NCI-H2107 treated with DMSO at 0.1 percent for 48 hours (cell line): ENCODE measurements around the gene CHD6.
A peak's percentile ranks its signal among the peaks of the same experiment; 100 is the strongest.

Experiments
- DNase-seq: peaks from one replicate; lab custom pipeline; 2025; ENCODE audit not compliant: unreplicated experiment; lab: John Stamatoyannopoulos, UW

Gene CHD6, protein sequence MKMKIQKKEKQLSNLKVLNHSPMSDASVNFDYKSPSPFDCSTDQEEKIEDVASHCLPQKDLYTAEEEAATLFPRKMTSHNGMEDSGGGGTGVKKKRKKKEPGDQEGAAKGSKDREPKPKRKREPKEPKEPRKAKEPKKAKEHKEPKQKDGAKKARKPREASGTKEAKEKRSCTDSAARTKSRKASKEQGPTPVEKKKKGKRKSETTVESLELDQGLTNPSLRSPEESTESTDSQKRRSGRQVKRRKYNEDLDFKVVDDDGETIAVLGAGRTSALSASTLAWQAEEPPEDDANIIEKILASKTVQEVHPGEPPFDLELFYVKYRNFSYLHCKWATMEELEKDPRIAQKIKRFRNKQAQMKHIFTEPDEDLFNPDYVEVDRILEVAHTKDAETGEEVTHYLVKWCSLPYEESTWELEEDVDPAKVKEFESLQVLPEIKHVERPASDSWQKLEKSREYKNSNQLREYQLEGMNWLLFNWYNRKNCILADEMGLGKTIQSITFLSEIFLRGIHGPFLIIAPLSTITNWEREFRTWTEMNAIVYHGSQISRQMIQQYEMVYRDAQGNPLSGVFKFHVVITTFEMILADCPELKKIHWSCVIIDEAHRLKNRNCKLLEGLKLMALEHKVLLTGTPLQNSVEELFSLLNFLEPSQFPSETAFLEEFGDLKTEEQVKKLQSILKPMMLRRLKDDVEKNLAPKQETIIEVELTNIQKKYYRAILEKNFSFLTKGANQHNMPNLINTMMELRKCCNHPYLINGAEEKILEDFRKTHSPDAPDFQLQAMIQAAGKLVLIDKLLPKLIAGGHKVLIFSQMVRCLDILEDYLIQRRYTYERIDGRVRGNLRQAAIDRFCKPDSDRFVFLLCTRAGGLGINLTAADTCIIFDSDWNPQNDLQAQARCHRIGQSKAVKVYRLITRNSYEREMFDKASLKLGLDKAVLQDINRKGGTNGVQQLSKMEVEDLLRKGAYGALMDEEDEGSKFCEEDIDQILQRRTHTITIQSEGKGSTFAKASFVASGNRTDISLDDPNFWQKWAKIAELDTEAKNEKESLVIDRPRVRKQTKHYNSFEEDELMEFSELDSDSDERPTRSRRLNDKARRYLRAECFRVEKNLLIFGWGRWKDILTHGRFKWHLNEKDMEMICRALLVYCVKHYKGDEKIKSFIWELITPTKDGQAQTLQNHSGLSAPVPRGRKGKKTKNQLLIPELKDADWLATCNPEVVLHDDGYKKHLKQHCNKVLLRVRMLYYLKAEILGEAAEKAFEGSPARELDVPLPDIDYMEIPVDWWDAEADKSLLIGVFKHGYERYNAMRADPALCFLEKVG (N-terminal part only)

DNA sequence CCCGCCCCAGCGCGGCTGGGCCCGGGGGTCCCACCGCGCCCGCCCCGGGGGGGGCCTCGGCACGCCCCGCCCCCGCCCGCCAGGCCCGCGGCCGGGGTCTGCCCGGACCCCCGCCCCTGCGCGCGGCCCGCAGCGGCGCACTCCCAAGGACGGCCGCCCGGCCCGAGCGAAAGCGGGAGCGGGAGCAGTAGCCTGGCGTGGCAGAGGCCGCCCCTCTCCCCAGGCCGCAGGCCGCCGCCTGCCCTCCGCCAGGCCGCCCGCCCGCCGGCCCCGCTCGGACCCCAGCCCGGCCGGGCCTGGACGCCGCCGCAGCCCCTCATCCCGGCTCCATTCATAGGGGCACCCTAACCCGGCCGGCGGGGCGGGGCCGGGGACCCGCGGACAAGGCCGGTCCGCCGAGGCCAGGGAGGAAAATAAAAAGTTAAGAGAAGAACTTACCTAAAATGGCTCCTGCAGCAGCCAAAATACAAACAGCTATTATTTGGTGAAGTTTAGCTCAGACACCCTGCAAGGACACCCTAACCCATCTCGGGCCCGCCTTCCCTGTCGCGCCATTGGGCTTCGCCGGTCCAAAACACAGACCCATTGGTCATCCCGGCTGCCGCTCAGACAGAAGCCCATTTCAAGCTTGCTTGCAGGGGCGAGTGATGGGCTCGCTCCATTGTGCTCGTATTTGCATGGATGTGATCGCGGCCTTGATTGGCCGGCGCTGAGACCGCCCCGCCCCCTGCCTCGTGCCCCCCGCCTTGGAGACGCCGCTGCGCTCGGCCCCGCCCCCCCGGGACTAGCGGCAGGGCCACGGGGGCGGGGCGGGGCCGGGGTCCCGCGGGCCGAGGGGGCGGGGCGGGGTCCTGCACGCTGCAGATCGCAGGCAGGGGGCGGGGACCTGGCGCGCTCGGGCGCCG, at the start of gene CHD6:
CHD6 (minus strand) TSS at position 476 of the 905 bp plus-strand sequence. CDS start 67,040 bp downstream, outside the sequence.
- DNase-seq: peak; percentile 87

DNA sequence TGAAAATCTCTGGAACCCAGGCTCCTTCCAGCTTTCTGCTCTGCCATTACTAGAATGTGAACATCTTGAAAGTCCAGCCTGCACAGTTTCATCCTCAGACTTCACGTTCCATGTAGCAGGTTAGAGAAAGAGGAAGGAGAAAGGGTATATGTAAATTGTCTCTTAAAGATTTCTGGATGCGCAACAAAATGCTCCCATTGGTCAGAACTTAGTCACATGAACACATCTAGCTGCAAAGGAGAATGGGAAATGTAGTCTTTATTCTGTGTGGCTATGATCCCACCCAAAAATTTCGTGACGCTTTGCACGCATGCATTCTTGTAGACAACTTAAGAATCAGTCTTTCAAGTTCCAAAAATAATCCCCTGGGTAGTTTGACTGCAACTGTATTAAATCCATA, 46.4 kb upstream of the CHD6 start:
- DNase-seq: no peak

DNA sequence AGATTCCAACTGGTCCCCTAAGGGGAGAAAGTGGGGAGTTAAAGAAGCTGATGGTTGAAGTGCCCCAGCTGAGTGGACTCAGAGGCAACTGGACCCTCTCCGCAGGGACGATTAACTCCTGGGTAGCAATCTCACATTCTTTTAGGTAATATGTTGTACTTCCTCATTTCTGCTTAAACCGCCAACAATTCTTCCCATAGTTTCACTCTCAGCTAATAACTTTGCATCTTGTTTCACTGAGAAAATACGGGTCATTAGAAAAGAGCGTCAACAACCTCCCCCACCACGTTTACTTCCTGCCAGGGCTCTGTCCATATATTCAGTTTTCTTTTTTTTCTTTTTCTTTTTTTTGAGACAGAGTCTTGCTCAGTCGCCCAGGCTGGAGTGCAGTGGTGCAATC, 39.5 kb upstream of the CHD6 start:
- DNase-seq: no peak

DNA sequence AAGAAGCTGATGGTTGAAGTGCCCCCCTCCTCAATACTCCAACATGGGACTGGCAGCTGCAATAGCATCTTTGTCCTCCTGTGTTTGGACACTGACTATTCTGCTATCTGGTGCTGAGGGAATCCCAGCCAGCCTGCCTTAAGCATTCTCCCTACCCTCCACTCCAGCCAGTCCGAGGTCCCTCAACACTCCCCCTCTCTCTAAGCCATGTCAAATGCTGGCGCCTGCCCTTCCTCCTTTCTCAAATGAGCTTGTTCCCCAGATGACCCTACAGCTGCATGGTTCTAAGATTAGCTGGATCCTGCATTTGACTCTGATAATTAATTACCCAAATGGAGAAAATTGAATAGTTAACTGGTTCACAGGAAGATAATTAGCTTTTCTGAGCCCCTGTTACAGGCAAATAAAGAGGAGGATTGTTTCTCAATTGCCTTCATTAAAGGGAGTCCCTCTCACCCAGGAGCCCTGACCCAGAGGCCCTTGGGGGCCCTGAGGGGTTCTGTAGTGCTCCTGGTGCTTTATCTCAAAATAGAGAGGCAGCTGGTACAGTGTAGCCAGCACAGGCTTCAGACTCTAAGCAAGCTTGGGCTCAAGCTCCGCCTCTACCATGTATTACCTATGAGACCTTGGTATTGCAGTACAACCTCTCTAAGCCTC, 37.9 kb upstream of the CHD6 start:
- DNase-seq: no peak

DNA sequence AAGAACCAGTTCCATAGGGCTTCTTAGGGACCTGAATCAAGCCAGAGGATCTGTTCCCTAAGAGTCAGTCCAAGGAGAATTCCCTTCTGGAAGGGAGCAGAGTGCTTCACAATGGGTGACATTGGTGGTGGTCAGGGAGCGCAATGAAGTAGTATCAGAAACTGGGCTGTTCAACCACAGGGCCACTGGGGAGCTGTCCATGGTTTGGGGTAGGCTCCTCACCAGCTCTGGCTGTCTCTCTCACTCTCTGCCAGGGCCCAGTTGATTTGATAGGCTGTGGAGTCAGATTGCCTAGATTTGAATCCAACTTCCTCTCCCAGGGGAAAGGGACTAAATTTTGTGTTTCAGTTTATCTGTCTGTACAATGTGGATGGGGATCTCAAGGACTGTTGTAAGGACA, 36.7 kb upstream of the CHD6 start:
- no peak for DNase-seq

DNA sequence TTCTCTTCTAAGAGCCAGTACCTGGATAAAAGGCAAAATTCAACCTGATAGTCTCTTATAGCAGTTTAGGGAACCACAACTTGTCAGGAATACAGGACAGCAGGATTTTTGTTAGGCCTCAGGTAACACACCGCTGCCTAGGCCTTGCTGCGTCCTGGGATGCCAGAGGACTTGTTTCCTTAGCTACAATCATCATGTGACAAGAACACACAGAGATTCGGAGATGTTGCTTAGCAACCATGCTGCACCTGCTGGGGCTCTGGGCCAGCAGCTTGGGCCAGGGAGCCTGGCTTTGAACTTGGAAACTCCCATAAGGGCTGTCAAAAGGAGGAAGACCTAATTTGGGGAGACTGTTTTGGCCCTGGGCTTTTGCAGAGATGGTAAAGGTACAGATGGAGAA, 36.1 kb upstream of the CHD6 start:
- DNase-seq: peak; percentile 44

DNA sequence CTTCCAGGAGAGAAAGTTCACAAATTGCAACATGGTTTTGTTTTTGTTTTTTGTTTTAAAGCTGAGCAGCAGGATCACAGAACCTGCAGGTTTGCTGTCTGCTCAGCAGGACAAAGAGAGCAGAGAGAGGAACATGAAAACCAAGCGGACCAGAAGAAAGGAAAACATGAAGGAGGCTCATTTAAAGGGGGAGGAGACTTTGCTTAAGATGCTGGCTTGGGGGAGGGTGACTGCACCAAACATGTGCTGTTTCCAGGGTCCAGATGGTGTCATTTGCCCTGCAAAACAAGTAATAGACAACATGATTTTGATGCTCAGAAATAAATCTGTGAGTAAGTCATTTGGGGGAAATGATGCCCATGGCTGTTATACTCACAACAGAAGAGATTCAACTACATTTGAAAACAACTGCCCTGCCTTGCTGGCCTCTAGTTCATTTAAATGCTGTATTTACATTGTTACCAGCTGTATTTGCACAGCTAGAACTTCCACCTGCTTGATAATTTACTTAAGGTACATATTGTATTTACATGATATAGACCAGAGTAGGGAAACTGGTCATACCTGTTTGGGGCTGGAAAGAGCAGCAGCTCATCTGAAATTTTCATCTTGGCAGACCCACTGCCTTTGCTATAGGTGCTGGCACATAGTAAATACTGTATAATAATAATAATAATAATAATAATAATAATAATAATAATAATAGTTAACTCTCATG, 32.2 kb upstream of the CHD6 start:
- peak; percentile 77 for DNase-seq

DNA sequence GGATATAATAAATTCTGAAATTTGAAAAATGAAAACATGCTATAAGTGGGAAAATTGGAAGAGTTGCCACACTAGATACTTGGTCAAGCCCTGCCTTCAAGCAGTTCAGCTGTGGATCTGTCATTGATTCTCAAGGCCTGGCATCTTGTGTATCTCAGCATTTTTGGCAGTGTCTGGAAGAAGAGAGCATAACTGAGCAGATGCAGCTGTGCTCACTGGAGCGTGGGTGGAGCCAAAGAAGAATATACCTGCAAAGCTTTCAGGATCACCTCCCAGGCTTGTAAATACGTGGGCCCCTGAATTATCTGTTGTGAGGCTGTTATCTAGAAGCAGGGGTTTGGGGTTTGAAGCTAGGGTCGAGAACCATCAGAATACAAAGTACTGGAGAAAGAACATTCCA, 31.3 kb upstream of the CHD6 start:
- DNase-seq: no peak

DNA sequence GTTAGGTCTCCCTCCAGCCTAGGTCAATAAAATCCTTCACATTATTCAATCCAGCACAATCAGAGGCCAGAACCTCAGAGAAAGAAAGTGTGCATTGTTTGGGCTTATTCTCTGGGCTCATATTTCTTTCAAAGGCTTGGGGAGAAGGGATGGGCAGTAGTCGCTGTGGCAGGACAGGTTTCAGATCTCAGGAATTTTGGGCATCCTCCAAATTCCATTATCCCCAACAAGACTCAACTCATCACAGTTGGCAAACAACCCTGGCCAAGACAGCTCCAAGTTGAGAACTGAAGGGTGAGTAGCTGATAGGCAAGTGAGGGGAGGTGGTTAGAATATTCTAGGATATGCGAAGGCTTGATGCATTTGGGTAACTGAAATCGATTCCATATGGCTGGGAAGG, 27.2 kb upstream of the CHD6 start:
- DNase-seq: no peak

DNA sequence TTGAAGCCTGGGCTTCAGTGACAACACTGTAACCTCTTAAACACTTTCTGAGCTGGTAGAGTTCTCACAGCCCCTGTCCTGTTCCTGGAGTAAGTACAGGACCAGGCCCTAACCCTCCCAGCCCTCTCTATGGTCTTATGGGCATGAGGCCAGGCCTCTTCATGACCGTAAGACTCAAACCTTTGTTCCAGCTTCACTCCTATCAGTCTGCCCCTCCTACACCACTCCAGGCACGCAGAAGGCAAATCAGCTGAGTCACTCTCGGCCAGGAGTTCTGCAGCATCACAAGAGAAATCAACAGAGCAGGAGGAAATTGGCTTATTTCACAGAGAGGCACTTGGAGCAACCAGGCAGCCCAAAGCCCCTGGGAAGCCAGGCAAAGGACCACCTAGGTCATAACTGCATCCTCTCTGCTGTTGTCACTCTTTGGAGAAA, 25.3 kb upstream of the CHD6 start:
- peak; percentile 38 for DNase-seq

DNA sequence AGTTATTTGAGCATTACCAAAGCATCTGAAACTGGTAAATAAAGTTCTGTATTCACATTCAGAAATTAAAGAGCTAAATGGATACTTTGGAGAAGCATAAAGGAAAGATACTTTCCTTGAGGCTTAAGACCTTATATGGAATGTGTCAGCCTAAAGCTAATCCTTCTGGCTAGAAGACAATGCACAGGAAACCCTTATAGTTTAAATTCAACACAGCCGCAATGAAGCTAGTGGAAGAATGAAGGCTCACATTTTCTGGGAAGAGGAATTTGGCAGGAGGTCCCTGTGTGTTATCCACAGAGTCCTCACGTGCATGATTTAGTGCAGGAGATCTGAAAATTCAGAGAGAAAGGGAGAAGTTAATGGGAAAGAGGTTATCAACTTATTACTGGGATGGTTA, 21.5 kb upstream of the CHD6 start:
- DNase-seq: no peak

DNA sequence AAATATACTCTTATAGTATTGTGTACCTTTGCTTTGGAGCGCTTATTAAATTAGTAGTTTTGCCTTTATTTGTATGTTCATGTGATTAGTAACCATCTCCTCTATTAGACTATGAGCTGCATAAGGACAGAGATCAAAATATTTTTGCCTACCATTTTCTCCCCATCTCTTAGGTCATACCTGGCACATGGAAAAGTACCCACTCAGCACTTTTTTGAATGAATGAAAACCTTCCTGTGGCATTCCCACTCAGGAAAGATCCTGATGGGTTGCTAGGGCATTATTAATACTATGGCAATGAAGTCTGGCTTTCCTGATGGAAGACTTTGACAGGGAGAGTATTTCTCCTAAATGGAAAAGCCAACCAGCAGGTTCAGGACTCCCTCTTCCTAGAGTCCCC, 20.3 kb upstream of the CHD6 start:
- no peak for DNase-seq

DNA sequence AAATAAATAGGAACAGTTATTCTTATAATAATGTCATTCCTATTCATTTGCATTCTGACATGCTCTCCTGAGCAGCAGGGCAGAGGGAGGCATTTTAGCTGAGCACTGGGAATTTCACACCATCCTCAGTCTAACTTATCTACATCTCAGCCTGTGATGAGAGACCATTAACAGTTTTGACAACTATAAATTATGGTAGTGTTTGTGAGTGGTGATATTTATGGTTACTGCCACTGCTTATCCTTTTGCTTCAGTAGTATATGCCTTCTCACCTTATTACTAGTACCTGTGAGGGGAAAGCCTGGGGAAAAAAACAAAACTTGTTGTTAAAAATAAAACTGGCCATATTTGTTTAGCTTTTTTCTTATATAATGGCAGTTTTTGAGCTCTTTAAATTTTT, 17.0 kb upstream of the CHD6 start:
- no peak for DNase-seq

DNA sequence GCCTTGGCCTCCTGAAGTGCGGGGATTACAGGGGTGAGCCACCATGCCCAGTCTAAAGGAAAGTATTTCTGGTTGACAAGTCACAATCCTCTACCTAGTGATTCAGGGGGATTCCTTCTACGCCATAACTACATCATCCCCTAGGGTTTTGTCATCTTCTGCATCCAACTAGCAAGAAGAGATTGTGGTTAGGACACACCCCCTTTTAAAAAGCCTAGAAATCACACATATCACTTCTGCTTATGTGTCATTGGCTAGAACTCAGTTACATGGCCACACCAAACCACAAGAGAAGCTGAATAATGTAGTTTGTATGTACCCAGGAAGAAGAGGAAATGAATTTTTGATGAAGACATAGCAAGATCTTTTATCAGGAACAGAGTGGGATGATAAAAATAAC, 14.7 kb upstream of the CHD6 start:
- no peak for DNase-seq

DNA sequence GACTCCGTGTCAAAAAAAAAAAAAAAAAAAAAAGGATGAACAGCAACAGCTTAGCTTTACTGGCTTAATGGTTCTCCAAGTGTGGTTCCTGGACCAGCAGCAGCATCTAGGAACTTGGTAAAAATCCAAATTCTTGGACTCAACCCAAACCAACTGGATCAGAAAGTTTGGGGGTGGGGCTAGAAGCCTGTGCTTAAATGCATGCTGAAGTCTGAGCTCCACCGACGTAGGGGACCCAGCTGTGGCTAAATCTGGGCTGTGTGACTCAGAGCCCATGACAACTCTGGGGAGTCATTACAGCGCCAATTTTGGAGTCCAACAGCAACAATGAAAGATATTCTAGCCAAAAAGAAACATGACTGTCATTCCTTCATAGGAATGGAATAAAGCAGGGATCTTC, 13.6 kb upstream of the CHD6 start:
- DNase-seq: no peak

DNA sequence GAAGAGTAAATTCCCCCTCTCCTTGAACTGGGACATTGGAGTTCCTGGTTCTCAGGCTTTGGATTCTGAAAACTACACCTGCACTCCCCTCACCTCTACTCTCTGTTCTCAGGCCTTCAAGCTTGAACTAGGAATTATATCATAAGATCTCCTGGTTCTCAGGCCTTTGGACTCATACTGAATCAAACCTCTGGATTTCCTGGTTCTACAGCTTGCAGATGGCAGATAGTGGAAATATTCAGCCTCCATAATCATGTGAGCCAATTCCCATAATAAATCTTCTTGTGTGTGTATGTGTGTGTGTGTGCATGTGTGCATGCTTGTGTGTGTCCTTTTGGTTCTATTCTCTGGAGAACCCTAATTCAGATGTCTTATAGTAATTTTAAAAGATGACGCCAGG, 12.7 kb upstream of the CHD6 start:
- DNase-seq: no peak

DNA sequence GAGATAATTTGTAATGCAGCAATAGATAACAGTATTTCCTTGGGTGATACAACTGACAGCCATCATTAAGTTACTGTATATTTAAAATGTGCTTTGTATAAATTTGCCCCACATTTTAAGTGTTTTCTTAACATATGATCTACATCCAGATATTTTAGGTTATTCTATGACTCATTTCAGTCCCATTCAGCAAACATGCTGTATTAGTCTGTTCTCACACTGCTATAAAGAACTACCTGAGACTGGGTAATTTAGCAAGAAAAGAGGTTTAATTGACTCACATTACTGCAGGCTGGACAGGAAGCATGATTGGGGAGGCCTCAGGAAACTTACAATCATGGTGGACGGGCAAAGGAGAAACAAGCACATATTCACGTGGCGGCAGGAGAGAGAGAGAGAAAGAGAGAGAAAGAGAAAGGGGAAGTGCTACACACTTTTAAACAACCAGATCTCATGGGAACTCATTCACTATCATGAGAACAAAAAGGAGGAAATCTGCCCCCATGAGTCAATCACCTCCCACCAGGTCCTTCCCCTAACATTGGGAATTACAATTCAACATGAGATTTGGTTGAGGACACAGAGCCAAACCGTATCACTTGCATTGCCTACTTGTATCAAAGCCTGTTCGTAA, 9.6 kb upstream of the CHD6 start:
- DNase-seq: no peak

DNA sequence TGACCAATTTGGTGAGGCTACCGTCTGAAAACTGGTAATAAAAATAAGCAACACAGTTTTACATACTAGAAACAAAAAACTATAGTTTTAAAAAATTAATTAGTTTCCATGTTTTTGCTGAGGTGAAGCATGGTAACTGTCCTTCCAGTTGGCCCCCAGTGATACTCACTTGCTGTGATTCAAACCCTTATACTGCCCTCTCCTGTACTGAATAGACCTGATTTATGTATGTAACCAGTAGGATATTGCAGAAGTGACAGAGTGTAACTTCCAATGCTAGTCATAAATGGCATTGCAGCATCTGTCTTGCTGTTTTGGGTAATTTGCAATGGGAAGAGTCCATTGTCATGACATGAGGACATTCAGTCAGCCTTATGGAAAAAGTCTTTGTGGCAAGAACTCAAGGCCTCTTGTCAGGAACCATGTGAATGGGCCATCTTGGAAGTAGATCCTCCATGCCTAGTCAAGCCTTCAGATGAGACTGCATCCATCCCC, 8.9 kb upstream of the CHD6 start:
- no peak for DNase-seq
